Cardiac fibroblast (primary cell): Measurements from ENCODE around the gene WDR33.

Experiments used
- DNase-seq, 2 donors: peaks; one replicate each; pipeline versions ENCODE4 v3.0.0 to v3.0.0-alpha.2; 2010; ENCODE audit warnings: low read depth in 2 of 2
- H3K4me3 ChIP-seq, 2 donors: replicated peaks in 1 of 2; 1 replicate in 1 of 2; 2 replicates in 1 of 2; pipeline ENCODE4 v1.5.1; 2011; ENCODE audit warnings: low read depth in 2 of 2, low read length in 2 of 2, mild to moderate bottlenecking in 2 of 2, moderate library complexity in 1 of 2
- TF ChIP-seq, protein P1 (sequence below): IDR thresholded peaks from one replicate; pipeline ENCODE4 v1.5.1; 2011; ENCODE audit warnings: low read depth, mild to moderate bottlenecking, low read length, inconsistent platforms

The WDR33 gene

DNA sequence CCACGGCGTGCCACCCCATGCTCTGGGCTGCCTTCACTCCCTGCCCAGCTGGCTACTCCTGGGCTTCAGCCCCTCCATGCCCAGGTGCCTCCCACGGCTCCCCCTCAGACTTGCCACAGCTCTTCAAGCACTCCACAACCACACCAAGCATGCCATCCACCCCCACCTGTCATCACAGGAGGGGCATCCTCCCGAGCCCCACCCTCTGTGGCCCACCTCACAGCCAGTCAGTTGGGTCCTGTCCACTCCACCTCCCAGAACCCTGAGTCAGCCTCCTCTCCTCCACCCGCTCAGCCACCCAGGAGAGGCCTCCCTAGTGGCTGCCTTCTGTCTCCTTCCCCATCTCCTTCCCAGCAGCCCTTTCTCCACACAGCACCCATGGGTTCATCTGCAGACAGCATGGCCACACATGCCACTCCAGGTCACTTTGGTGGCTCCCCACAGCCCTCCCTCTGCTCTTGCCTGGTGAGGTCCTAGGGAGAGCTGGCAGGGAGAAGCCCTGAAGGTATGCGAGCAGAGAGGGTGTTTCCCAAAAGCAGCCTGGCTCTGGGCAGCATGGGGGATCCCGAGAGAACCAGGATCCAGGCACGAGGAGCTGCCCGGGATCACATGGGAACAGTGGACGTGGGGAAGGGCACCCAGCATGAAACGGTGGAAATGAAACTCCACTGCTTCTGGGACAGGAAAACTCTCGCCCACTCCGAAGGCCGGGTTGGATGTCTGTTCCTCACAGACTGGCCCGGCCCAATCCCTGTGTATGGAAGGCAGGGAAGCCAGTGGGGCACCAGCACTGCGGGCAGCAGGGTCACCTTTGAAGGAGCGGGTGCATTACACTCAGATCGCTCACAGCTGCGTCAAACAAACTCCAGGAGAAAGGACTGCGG, 138.4 kb downstream of the WDR33 start:
- no peak overlapping the region for H3K4me3 ChIP-seq
- DNase-seq: no peak

DNA sequence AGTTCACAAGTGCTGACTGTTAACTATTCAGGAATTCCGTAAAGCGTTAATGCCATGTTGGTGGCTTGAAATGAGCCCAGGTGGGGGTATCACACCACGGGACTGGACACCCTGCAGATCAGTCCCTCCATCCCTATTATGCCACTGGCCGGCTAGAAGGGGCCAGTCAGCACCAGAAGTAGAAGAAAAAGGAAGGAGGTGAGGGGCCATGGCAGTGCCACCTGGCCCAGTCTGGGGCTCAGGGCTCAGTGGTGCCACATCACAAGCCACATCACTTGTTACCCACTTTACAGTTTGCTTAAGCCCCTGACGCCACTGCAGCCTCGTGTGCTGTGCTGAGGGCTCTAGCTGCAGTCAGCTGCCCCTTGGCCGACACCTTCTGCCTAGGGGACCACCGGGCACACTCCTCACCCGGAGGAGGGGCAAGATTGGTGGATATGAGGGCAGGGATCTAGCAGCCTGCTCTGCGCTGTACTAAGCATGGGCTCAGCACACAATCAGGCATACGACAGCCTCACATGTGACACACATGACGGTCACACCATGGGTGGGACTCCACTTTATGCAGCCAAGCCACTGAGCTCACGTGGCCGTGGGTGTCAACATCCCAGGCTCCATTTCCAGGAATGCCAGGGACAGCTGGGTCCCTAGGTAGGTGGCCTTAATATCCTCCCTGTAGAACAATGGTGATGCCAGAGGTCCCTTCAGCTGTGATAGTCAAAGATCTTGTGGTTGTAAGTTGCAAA, 139.2 kb downstream of the WDR33 start:
- H3K4me3 ChIP-seq: no peak overlapping the region
- DNase-seq: no peak
- TF ChIP-seq, protein P1, sequence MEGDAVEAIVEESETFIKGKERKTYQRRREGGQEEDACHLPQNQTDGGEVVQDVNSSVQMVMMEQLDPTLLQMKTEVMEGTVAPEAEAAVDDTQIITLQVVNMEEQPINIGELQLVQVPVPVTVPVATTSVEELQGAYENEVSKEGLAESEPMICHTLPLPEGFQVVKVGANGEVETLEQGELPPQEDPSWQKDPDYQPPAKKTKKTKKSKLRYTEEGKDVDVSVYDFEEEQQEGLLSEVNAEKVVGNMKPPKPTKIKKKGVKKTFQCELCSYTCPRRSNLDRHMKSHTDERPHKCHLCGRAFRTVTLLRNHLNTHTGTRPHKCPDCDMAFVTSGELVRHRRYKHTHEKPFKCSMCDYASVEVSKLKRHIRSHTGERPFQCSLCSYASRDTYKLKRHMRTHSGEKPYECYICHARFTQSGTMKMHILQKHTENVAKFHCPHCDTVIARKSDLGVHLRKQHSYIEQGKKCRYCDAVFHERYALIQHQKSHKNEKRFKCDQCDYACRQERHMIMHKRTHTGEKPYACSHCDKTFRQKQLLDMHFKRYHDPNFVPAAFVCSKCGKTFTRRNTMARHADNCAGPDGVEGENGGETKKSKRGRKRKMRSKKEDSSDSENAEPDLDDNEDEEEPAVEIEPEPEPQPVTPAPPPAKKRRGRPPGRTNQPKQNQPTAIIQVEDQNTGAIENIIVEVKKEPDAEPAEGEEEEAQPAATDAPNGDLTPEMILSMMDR: no peak

More for the DNA sequence above, 138.4 kb downstream of the WDR33 start:
- TF ChIP-seq, protein P1: no peak

DNA sequence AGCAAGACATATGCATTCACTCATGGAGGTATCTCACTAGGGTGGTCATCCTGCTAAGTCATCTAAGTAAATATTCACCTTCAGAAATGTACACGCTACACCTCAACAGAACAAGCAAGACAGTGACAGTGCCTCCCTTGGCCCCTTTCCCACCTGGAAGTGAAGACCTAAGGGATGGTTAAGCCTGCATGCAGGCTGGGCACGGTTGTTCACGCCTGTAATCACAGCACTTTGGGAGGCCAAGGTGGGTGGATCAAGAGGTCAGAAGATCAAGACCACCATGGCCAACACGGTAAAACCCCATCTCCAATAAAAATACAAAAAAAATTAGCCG, 140.0 kb downstream of the WDR33 start:
- no peak overlapping the region for H3K4me3 ChIP-seq
- TF ChIP-seq, protein P1: no peak
- no peak for DNase-seq

- DNase-seq: no peak
- no peak overlapping the region for H3K4me3 ChIP-seq
- TF ChIP-seq, protein P1: no peak
These were observed 140.7 kb downstream of the WDR33 start for GRCh38 chr2:127670055-127670956.

DNA sequence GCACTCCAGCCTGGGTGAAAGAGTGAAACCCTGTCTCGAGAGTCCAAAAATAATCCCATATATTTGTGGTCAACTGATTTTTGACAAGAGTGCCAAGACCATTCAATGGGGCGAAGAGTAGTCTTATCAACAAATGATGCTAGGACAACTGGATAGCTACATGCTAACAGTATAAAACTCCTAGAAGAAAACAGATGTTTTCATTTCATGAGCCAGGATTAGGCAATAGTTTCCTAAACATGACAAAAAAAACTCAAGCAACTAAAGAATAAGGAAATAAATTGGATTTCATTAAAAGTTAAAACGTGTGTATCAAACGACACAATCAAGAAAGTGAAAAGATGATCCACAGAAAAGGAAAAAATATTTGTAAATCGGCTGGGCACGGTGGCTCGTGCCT, 141.9 kb downstream of the WDR33 start:
- DNase-seq: peak in 1 of 2 donors; percentile 29
- no peak overlapping the region for H3K4me3 ChIP-seq
- TF ChIP-seq, protein P1: no peak

- TF ChIP-seq, protein P1: no peak
- no peak for DNase-seq
These were observed 145.6 kb downstream of the WDR33 start for GRCh38 chr2:127665267-127665893.

More at GRCh38 chr2:127665267-127665893, 145.6 kb downstream of the WDR33 start:
- H3K4me3 ChIP-seq: no peak overlapping the region
